GM23338 (cell line): ENCODE data around the gene DOLPP1. TPM values are rescaled to one million over a fixed set of nuclear protein-coding genes. Genes with fewer than 3 reads are reported as not detected.

ENCODE experiments used
- ATAC-seq: fragments of 200-7000 bp; cut with Tn5 transposase; 3 replicates; pipeline ENCODE4 v1.9.1; 2020
- DNase-seq: peaks from one replicate; pipeline ENCODE4 v3.0.0-alpha.2; 2015; ENCODE audit warnings: low spot score
- H2AFZ ChIP-seq: fragments of 200-600 bp; sonication (generic); 2 replicates; pipeline ENCODE4 v1.8.0; 2016; ENCODE audit warnings: antibody characterized with exemption, mild to moderate bottlenecking, moderate library complexity
- H3F3A ChIP-seq: fragments of 200-600 bp; sonication (generic); replicated peaks from 2 replicates; pipeline ENCODE4 v1.8.0; 2017; ENCODE audit warnings: antibody characterized with exemption, mixed run types, low read depth
- H3K27ac ChIP-seq: fragments of 200-600 bp; sonication (generic); 2 replicates; pipeline ENCODE4 v1.6.1; 2016; ENCODE audit warnings: low read depth
- H3K27me3 ChIP-seq: fragments of 200-600 bp; sonication (generic); 2 replicates; pipeline ENCODE4 v1.8.0; 2016; ENCODE audit warnings: mild to moderate bottlenecking, mixed run types, moderate library complexity; ENCODE audit not compliant: insufficient read depth
- H3K36me3 ChIP-seq: fragments of 200-600 bp; sonication (generic); 2 replicates; pipeline ENCODE4 v1.8.0; 2016; ENCODE audit warnings: mild to moderate bottlenecking; ENCODE audit not compliant: insufficient read depth
- H3K4me1 ChIP-seq: fragments of 200-600 bp; sonication (generic); 2 replicates; pipeline ENCODE4 v1.8.0; 2016; ENCODE audit warnings: mild to moderate bottlenecking, moderate library complexity; ENCODE audit not compliant: insufficient read depth
- H3K4me2 ChIP-seq: fragments of 200-600 bp; sonication (generic); 2 replicates; pipeline ENCODE4 v1.7.1; 2017; ENCODE audit warnings: mixed run types
- H3K4me3 ChIP-seq: fragments of 200-600 bp; sonication (generic); 2 replicates; pipeline ENCODE4 v1.6.1; 2016; ENCODE audit warnings: mixed run types
- H3K79me2 ChIP-seq: fragments of 200-600 bp; sonication (generic); replicated peaks from 2 replicates; pipeline ENCODE4 v1.8.0; 2017; ENCODE audit warnings: mild to moderate bottlenecking; ENCODE audit not compliant: insufficient read depth
- H3K9me2 ChIP-seq: fragments of 200-600 bp; sonication (generic); 2 replicates; pipeline ENCODE4 v1.8.0; 2017; ENCODE audit not compliant: insufficient read depth
- H4K20me1 ChIP-seq: fragments of 200-600 bp; sonication (generic); replicated peaks from 2 replicates; pipeline ENCODE4 v1.8.0; 2017; ENCODE audit warnings: mild to moderate bottlenecking; ENCODE audit not compliant: insufficient read depth
- H3K27ac Mint-ChIP-seq: 2 replicates; pipeline ENCODE4 v1.8.0; 2020; ENCODE audit warnings: inconsistent platforms, mild to moderate bottlenecking, moderate library complexity, mixed read lengths
- H3K27me3 Mint-ChIP-seq: 3 replicates; pipeline ENCODE4 v1.8.0; 2022; ENCODE audit warnings: low read depth, mild to moderate bottlenecking, moderate library complexity, mixed read lengths, inconsistent platforms; ENCODE audit not compliant: insufficient read depth, poor library complexity
- H3K36me3 Mint-ChIP-seq: 3 replicates; pipeline ENCODE4 v1.8.0; 2021; ENCODE audit warnings: low read depth, mild to moderate bottlenecking, inconsistent platforms, moderate library complexity, mixed read lengths
- H3K4me1 Mint-ChIP-seq: 3 replicates; pipeline ENCODE4 v1.8.0; 2020; ENCODE audit warnings: mild to moderate bottlenecking, inconsistent platforms, mixed read lengths
- H3K4me3 Mint-ChIP-seq: 3 replicates; pipeline ENCODE4 v1.8.0; 2021; ENCODE audit warnings: moderate library complexity, mild to moderate bottlenecking, inconsistent platforms, mixed read lengths
- H3K9me3 Mint-ChIP-seq: 3 replicates; pipeline ENCODE4 v1.8.0; 2020; ENCODE audit warnings: moderate library complexity, mild to moderate bottlenecking, inconsistent platforms, mixed read lengths
- CREB1 ChIP-seq: fragments of 250-450 bp; sonication (Bioruptor Pico); IDR thresholded peaks from 2 replicates; pipeline ENCODE4 v1.5.0; 2020; ENCODE audit warnings: low read depth, mild to moderate bottlenecking, moderate library complexity
- CTCF ChIP-seq, 2 experiments: fragments of 200-600 bp in 1 of 2; sonication (generic) in 1 of 2; conservative IDR thresholded peaks; 2 replicates each; pipeline versions ENCODE4 v1.5.1 to v1.6.1; 2016 to 2017; ENCODE audit warnings: antibody characterized with exemption in 2 of 2, low read depth in 2 of 2, mild to moderate bottlenecking in 2 of 2, moderate library complexity in 1 of 2
- ETS1 ChIP-seq: IDR thresholded peaks from 2 replicates; pipeline ENCODE4 v1.6.1; 2016; ENCODE audit warnings: antibody characterized with exemption
- JUNB ChIP-seq: IDR thresholded peaks from one replicate; pipeline ENCODE4 v1.6.1; 2016; ENCODE audit warnings: antibody characterized with exemption; ENCODE audit not compliant: unreplicated experiment
- NANOG ChIP-seq: IDR thresholded peaks from 2 replicates; pipeline ENCODE4 v1.6.1; 2016; ENCODE audit warnings: antibody characterized with exemption, borderline replicate concordance
- STAT1 ChIP-seq: IDR thresholded peaks from one replicate; pipeline ENCODE4 v1.6.1; 2016; ENCODE audit warnings: antibody characterized with exemption; ENCODE audit not compliant: unreplicated experiment
- ZNF114 ChIP-seq: fragments of 250-450 bp; sonication (Bioruptor Pico); IDR thresholded peaks from 2 replicates; pipeline ENCODE4 v1.5.0; 2020; ENCODE audit warnings: mild to moderate bottlenecking, moderate library complexity
- ZNF331 ChIP-seq: fragments of 250-450 bp; sonication (Bioruptor Pico); IDR thresholded peaks from 2 replicates; pipeline ENCODE4 v1.5.0; 2020; ENCODE audit warnings: low read depth, mild to moderate bottlenecking, moderate library complexity
- polyA plus RNA-seq: library from polyadenylated mRNA; unstranded; fragments of >200 nt; fragmentation: Nextera tagmentation; extraction: Ambion mirVana; gene quantifications from 2 replicates; pipeline ENCODE4 v1.2.1, GENCODE V29; 2016
- total RNA-seq: library from RNA; depleted of rRNA; stranded (reverse); fragments of >200 nt; shearing (Covaris generic); gene quantifications from 2 replicates; pipeline ENCODE4 v1.2.3, GENCODE V29; 2014

DOLPP1 gene
- total and polyA plus RNA-seq, 2 experiments from 2014 or later, result 23.3 to 31.9 TPM

DNA sequence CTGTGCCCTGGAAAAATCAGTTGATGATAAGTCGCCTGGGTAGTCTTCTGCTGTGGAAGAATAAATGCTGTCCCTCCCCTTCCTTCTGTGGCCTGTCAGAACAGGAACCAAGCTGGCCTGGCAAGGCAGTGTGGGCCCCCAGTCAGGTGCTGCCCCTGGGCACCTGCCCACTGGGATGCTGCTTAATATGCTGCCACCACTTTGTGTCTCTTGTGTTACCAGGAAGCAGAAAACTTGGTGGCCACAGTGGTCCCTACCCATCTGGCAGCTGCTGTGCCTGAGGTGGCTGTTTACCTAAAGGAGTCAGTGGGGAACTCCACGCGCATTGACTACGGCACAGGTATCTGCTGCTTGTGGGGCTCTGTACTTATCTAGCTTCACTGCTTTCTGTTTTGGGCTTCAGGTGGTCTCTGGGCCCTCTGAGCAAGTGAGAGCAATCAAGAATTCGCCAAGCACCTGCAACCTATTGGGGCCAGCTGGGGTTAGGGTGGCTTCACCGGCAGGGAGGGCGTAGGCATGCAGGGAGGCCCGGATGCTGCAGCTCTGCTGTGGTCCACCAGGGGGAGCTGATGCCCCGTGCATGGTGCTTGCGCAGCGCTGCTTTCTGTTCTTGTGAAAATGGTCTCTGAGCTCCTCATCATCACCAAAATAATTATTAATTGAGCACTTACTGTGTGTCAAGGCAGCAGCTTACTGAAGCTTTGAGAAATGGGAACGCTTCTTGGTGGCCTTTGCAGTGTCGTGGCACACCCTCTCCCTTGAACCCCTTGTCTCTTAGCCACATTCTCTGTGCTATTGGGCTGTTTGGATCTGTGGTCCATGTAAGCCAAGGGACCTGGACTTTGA, 50.6 kb downstream of the DOLPP1 start:
- H3K4me1 Mint-ChIP-seq, result peaks cover 18% of the 10 kb centered on the region
- H3F3A ChIP-seq, result peaks cover 10% of the 10 kb centered on the region; the same call in 1 of the 2 replicates
- H3K4me1 ChIP-seq, result peaks cover 11% of the 10 kb centered on the region
- H4K20me1 ChIP-seq, result 0 out of 2 replicates have a peak, but pooled peaks cover 2% of the 10 kb centered on the region
- DNase-seq (peak; percentile 88), ATAC-seq (peak; percentile 78)
- H3K4me3 Mint-ChIP-seq, result no peak overlapping the region
- no peak overlapping the region for H3K4me2 ChIP-seq
- H3K9me2 ChIP-seq, result no peaks in the 10 kb centered on the region
- H3K79me2 ChIP-seq, result 0 out of 2 replicates have a peak, but pooled peaks cover 9% of the 10 kb centered on the region
- TF ChIP-seq STAT1 (no peak), CTCF (conservative IDR thresholded peaks at IDR 0.05; ENCODE audit: low read depth in 2 of 2) (peak; percentile 96 to 99)
- no peak overlapping the region for H3K27ac ChIP-seq
- H3K9me3 Mint-ChIP-seq, result no peaks in the 10 kb centered on the region
- no peaks in the 10 kb centered on the region for H3K27me3 ChIP-seq
- peaks cover 6% of the 10 kb centered on the region for H3K27me3 Mint-ChIP-seq
- H3K36me3 ChIP-seq, result peaks cover 17% of the 10 kb centered on the region; the same call in 1 of the 2 replicates
- no peak overlapping the region for H3K4me3 ChIP-seq
- H3K36me3 Mint-ChIP-seq, result peaks cover 62% of the 10 kb centered on the region
- H3K27ac Mint-ChIP-seq, result no peak overlapping the region
- H2AFZ ChIP-seq, result no peak overlapping the region

- no peak for ATAC-seq
- H3K27me3 ChIP-seq, result no peaks in the 10 kb centered on the region
- H3K4me1 ChIP-seq, result no peaks in the 10 kb centered on the region
- no peak overlapping the region for H3K27ac ChIP-seq
- Mint-ChIP-seq H3K27ac (no peak overlapping the region), H3K4me1 (peaks cover 6% of the 10 kb centered on the region; the same call in 2 of the 3 replicates), H3K4me3 (no peak overlapping the region), H3K36me3 (peaks cover 68% of the 10 kb centered on the region), H3K27me3 (peaks cover 10% of the 10 kb centered on the region), H3K9me3 (no peaks in the 10 kb centered on the region)
- no peaks in the 10 kb centered on the region for H3K9me2 ChIP-seq
- peaks cover 11% of the 10 kb centered on the region for H3K36me3 ChIP-seq
- H2AFZ ChIP-seq, result no peak overlapping the region
- H3K79me2 ChIP-seq, result 0 out of 2 replicates have a peak, but pooled peaks cover under 1% of the 10 kb centered on the region
- 0 out of 2 replicates have a peak, but pooled peaks cover 2% of the 10 kb centered on the region for H4K20me1 ChIP-seq
- peaks cover 6% of the 10 kb centered on the region; the same call in 1 of the 2 replicates for H3F3A ChIP-seq
- DNase-seq, result no peak
- no peak overlapping the region for H3K4me3 ChIP-seq
- H3K4me2 ChIP-seq, result no peak overlapping the region
- TF ChIP-seq NANOG (no peak), CREB1 (CRISPR knock-in tag) (no peak), ZNF331 (CRISPR knock-in tag) (no peak), CTCF (conservative IDR thresholded peaks at IDR 0.05; ENCODE audit: low read depth in 2 of 2) (no peak), ZNF114 (CRISPR knock-in tag) (no peak), JUNB (no peak), ETS1 (no peak)
Observed at GRCh38 chr9:129133082-129133481, 52.2 kb downstream of the DOLPP1 start.
